ENCODE results near the gene FIS1. TPM values are rescaled to one million over a fixed set of nuclear protein-coding genes. Genes with fewer than 3 reads are reported as not detected.

The FIS1 gene
- total and polyA plus RNA-seq, 10 of the 15 experiments (the other 5 are each of a cell fraction or from before 2014, with no cell fraction given), result 83.4 to 149 (median 108) TPM

DNA sequence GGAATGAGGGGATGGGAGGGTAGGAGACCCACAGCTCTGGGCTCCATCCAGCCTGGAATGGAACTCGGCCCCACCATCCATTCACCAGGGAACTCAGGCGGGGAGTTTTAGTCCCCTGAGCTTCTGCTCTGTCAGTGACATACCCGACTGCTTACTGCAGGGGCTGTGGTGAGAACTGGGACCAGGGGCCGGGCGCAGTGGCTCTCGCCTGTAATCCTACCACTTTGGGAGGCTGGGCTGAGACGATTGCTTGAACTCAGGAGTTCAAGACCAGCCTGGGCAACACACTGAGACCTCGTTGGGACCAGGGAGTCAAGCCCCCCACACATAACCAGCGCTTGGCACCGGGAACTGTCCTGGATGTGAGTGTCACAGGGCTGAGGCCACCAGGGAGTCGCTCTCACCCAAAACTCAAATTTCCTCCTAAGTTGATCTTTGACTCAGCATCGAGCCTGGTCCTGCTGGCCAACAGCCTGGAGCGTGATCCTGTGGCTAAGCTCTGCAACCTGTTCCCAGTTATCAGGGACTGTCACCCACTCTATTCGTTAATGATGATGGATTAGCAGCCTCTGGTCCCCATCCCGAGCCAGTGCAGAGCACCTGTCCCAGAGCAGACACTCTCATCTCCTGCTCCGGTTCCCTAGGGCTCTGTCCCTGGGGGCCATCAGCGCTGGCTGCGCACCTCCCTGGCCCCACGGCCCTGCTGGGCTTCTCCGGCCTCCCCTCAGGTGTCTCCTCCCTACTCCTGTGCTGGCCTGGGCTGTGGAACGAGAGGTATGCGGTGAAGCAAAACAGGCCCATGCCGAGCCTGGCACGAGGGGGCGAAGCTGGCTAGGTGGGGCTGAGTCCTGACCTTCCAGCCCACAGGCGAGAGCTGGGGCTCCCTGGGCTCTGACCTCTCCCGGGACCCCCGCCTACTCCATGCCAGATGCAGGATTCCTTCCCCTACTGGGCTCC, 6.4 kb downstream of the FIS1 start:
- CTCF ChIA-PET, result interaction anchor here (1.6 kb wide), 1 partner anchor 95 kb away, joined by 4 read pairs; no protein-coding TSS in a partner anchor
- Histone ChIP-seq H3K4me2 (ENCODE audit: control insufficient read depth, insufficient read depth) (no peak overlapping the region), H3K27ac (ENCODE audit: control insufficient read depth, insufficient read depth) (no peak overlapping the region), H3K36me3 (ENCODE audit: control insufficient read depth in 2 of 2, insufficient read depth in 2 of 2, low read length in 1 of 2) (peaks cover 4 to 14% of the 10 kb centered on the region in 2 experiments; a peak in 3 of 4 replicates), H3K4me3 (no peak overlapping the region), H3K9me3 (replicated peaks; ENCODE audit: control insufficient read depth, insufficient read depth, low read length) (no peaks in the 10 kb centered on the region), H2AFZ (ENCODE audit: control insufficient read depth, low read depth, low read length) (no peak overlapping the region), H4K20me1 (ENCODE audit: control insufficient read depth, insufficient read depth) (no peaks in the 10 kb centered on the region), H3K27me3 (replicated peaks in 1 of 2; ENCODE audit: control insufficient read depth in 2 of 2, insufficient read depth in 2 of 2, low read length in 1 of 2) (no peaks in the 10 kb centered on the region), H3K4me1 (ENCODE audit: control insufficient read depth, insufficient read depth, low read length) (peaks cover 1% of the 10 kb centered on the region; the same call in 1 of the 2 replicates), H3K79me2 (ENCODE audit: control insufficient read depth, insufficient read depth, low read length) (peaks cover 4% of the 10 kb centered on the region), H3K9ac (ENCODE audit: control insufficient read depth, insufficient read depth, low read length) (no peak overlapping the region)
- RAD21 ChIA-PET (ENCODE audit: unreplicated experiment), result interaction anchor here (1.1 kb wide), 1 partner anchor 94 kb away, joined by 7 read pairs; no protein-coding TSS in a partner anchor
- ATAC-seq, result no peak
- in situ Hi-C loops (cut with MboI) (no loop called here), intact Hi-C loops (cut with micrococcal nuclease; ENCODE audit: unreplicated experiment) (no loop called here)
- POLR2A ChIA-PET, result interaction anchor here (0.5 kb wide), 1 partner anchor 12 kb away, joined by 4 read pairs; no protein-coding TSS in a partner anchor
- TF ChIP-seq ZNF24 (IDR thresholded peaks at IDR 0.05) (no peak), POU2F2 (IDR thresholded peaks at IDR 0.05; ENCODE audit: borderline replicate concordance, low read depth, low read length) (no peak), IRF4 (IDR thresholded peaks at IDR 0.05; ENCODE audit: low read depth, low read length) (no peak), YY1 (IDR thresholded peaks at IDR 0.05; ENCODE audit: low read depth, low read length) (no peak), SRF (IDR thresholded peaks at IDR 0.05; ENCODE audit: low read depth in 2 of 2, low read length in 2 of 2) (no peak)
- TF ChIP-seq, protein P1, sequence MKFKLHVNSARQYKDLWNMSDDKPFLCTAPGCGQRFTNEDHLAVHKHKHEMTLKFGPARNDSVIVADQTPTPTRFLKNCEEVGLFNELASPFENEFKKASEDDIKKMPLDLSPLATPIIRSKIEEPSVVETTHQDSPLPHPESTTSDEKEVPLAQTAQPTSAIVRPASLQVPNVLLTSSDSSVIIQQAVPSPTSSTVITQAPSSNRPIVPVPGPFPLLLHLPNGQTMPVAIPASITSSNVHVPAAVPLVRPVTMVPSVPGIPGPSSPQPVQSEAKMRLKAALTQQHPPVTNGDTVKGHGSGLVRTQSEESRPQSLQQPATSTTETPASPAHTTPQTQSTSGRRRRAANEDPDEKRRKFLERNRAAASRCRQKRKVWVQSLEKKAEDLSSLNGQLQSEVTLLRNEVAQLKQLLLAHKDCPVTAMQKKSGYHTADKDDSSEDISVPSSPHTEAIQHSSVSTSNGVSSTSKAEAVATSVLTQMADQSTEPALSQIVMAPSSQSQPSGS (IDR thresholded peaks at IDR 0.05; ENCODE audit: low read length), result no peak
- 82% methylated on average over 28 of the region's 28 CpGs for WGBS (ENCODE audit: insufficient coverage, insufficient replicate concordance, low lambda C conversion rate, missing lambda C conversion rate)
- DNase-seq (ENCODE audit: low read depth, low spot score), result no peak
- BruUV-seq (replicated peaks), result no TSS peak
- SMC1A ChIA-PET (ENCODE audit: uncharacterized antibody, unreplicated experiment), result no interaction called here
- FAIRE-seq, result no peak
